K562 (cell line): Measurements from ENCODE around the gene TNPO2. TPM values are rescaled to one million over a fixed set of nuclear protein-coding genes. Genes with fewer than 3 reads are reported as not detected.

Experiments
- BMI1 ChIP-seq: fragments of 150-350 bp; IDR thresholded peaks from 2 replicates; pipeline ENCODE4 v1.6.1; 2014; ENCODE audit warnings: low read length
- DACH1 ChIP-seq: fragments of 450-650 bp; IDR thresholded peaks from 2 replicates; pipeline ENCODE4 v1.6.1; 2018; ENCODE audit not compliant: partially characterized antibody
- DNMT1 ChIP-seq: fragments of 450-650 bp; IDR thresholded peaks from 2 replicates; pipeline ENCODE4 v1.6.1; 2016; ENCODE audit warnings: antibody characterized with exemption, mild to moderate bottlenecking
- GABPB1 ChIP-seq: sonication (generic); formaldehyde crosslinking; IDR thresholded peaks from 2 replicates; pipeline ENCODE4 v1.8.0; 2022; ENCODE audit warnings: mild to moderate bottlenecking, missing genetic modification reagents
- GATAD2B ChIP-seq: fragments of 450-650 bp; IDR thresholded peaks from 2 replicates; pipeline ENCODE4 v1.6.1; 2017; ENCODE audit warnings: mild to moderate bottlenecking, borderline replicate concordance
- HMGN3 ChIP-seq: IDR thresholded peaks from 2 replicates; pipeline ENCODE4 v1.6.1; 2011; ENCODE audit warnings: borderline replicate concordance, low read depth, mild to moderate bottlenecking, mixed read lengths, low read length; ENCODE audit not compliant: insufficient read length; ENCODE audit errors: extremely low read depth
- LCOR ChIP-seq: sonication (generic); formaldehyde crosslinking; IDR thresholded peaks from 2 replicates; pipeline ENCODE4 v1.8.0; 2022; ENCODE audit warnings: mild to moderate bottlenecking, missing genetic modification reagents
- MECOM ChIP-seq: fragments of 250-450 bp; sonication (Bioruptor Pico); IDR thresholded peaks from 2 replicates; pipeline ENCODE4 v1.8.0; 2022; ENCODE audit warnings: inconsistent platforms
- NR2C2 ChIP-seq, 2 experiments: fragments of 200-800 bp in 1 of 2; sonication (Bioruptor generic) in 1 of 2; sonication (generic) in 1 of 2; formaldehyde crosslinking in 1 of 2; IDR thresholded peaks; 2 replicates each; pipeline versions ENCODE4 v1.6.1 to v1.8.0; 2016 to 2022; ENCODE audit warnings: mild to moderate bottlenecking in 1 of 2, missing compliant biosample characterization in 1 of 2, missing genetic modification characterization in 1 of 2, missing genetic modification reagents in 1 of 2
- PRPF4 ChIP-seq: fragments of 200-400 bp; formaldehyde crosslinking; IDR thresholded peaks from one replicate; pipeline ENCODE4 v1.6.1; 2017; ENCODE audit warnings: low read length, low read depth, mild to moderate bottlenecking; ENCODE audit not compliant: insufficient read depth, poor library complexity, severe bottlenecking
- TAF1 ChIP-seq: IDR thresholded peaks from 2 replicates; pipeline ENCODE4 v1.6.1; 2011; ENCODE audit warnings: mild to moderate bottlenecking, low read length, moderate library complexity; ENCODE audit not compliant: insufficient read depth, control insufficient read depth, severe bottlenecking; ENCODE audit errors: extremely low read depth
- YY1 ChIP-seq, 3 experiments: IDR thresholded peaks; 2 replicates each; pipeline ENCODE4 v1.6.1; 2011; ENCODE audit warnings: low read length in 2 of 3, mild to moderate bottlenecking in 2 of 3, moderate library complexity in 2 of 3, borderline replicate concordance in 1 of 3, control low read depth in 1 of 3, low read depth in 1 of 3; ENCODE audit not compliant: insufficient read depth in 3 of 3, insufficient replicate concordance in 2 of 3, control insufficient read depth in 1 of 3, insufficient read length in 1 of 3; ENCODE audit errors: extremely low read depth in 1 of 3
- ZBED1 ChIP-seq: IDR thresholded peaks from 2 replicates; pipeline ENCODE4 v1.6.1; 2014
- ZBTB7A ChIP-seq: IDR thresholded peaks from 2 replicates; pipeline ENCODE4 v1.6.1; 2011; ENCODE audit warnings: low read depth, mild to moderate bottlenecking, low read length, moderate library complexity, borderline replicate concordance; ENCODE audit not compliant: control insufficient read depth
- ZMIZ1 ChIP-seq, 2 experiments: fragments of 150-350 bp in 1 of 2; IDR thresholded peaks; 2 replicates each; pipeline ENCODE4 v1.6.1; 2012 to 2016; ENCODE audit warnings: low read depth in 2 of 2, low read length in 2 of 2, mild to moderate bottlenecking in 1 of 2, moderate library complexity in 1 of 2
- ZNF133 ChIP-seq: fragments of 250-450 bp; sonication (Bioruptor Pico); IDR thresholded peaks from 2 replicates; pipeline ENCODE4 v1.4.0; 2020; ENCODE audit warnings: mild to moderate bottlenecking
- ZNF197 ChIP-seq: fragments of 200-800 bp; sonication (Bioruptor generic); IDR thresholded peaks from 2 replicates; pipeline ENCODE4 v1.6.1; 2016; ENCODE audit warnings: low read depth, missing genetic modification characterization, missing compliant biosample characterization
- ZNF23 ChIP-seq: fragments of 250-450 bp; sonication (Bioruptor Pico); IDR thresholded peaks from 2 replicates; pipeline ENCODE4 v1.4.0; 2020; ENCODE audit warnings: mild to moderate bottlenecking
- ZNF398 ChIP-seq: fragments of 250-450 bp; sonication (Bioruptor Pico); IDR thresholded peaks from 2 replicates; pipeline ENCODE4 v1.8.0; 2021; ENCODE audit warnings: moderate library complexity, mild to moderate bottlenecking, inconsistent platforms
- ZSCAN29 ChIP-seq: fragments of 450-650 bp; IDR thresholded peaks from 2 replicates; pipeline ENCODE4 v1.6.1; 2017
- ZZZ3 ChIP-seq: fragments of 450-650 bp; IDR thresholded peaks from 2 replicates; pipeline ENCODE4 v1.6.1; 2016; ENCODE audit warnings: antibody characterized with exemption, mild to moderate bottlenecking, moderate library complexity
- polyA plus RNA-seq, 8 experiments: library from polyadenylated mRNA; depleted of rRNA in 4 of 8; stranded (reverse) in 5 of 8; unstranded in 3 of 8; fragments of >200 nt; fragmentation: Nextera tagmentation in 2 of 8; fragmentation: Illumina TruSeq in 1 of 8; extraction: Ambion mirVana in 2 of 8; extraction: Trizol in 1 of 8; gene quantifications; 2 replicates each; pipeline versions ENCODE4 v1.2.1 to v1.2.3, GENCODE V29; 2011 to 2014; ENCODE audit warnings: inconsistent platforms in 1 of 8, missing spikeins in 1 of 8
- total RNA-seq, 7 experiments: library from RNA; depleted of rRNA in 6 of 7; stranded (reverse); fragments of >200 nt in 6 of 7; fragmentation: Illumina TruSeq in 2 of 7; extraction: Trizol in 2 of 7; gene quantifications; 2 replicates each; pipeline versions ENCODE4 v1.2.1 to v1.2.3, GENCODE V29; 2011 to 2021; ENCODE audit warnings: low replicate concordance in 1 of 7

TNPO2 gene
- total and polyA plus RNA-seq, 9 of the 15 experiments (the other 6 are each of a cell fraction or from before 2014, with no cell fraction given): 6.0 to 126 (median 53.8) TPM

DNA sequence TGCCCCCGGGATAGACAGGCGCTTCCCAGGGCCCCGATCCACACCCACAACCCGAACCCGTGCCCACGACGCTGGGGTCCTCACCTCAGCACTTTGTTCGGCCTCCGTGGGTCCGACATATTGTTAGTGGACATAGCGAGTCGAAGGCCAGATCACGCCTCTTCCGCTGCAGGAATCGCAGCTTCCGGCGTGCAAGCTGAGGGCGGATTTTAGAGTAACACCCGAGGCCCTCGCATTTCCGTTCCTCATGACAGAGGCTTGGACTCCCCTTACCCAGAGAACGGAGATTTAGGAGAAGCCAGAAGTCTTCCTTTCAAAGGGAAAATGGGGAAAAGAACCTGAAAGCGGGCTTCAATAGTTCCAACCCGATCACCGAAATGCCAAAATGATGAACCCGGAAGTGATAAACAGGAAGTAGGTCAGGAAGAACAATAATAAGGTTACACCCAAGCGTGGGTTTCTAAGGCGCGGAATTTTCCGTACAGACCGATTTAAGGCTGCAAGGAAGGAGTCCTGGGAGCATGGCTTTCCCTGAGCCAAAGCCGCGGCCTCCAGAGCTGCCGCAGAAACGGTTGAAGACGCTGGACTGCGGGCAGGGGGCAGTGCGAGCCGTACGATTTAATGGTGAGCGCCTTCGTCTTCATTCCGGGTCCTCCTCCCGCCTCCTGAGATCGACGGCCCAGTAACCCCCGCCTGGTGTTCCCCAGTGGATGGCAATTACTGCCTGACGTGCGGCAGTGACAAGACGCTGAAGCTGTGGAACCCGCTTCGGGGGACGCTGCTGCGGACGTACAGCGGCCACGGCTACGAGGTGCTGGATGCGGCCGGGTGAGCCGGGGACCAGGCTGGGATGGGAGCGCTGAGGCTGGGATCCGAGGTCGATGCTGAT is 54.2 kb downstream of the TNPO2 start (continued):
- TF ChIP-seq NR2C2 (CRISPR knock-in tag; IDR thresholded peaks at IDR 0.05): peak; percentile 94
- peak; percentile 99 for TF ChIP-seq NR2C2 (tag; IDR thresholded peaks at IDR 0.05)
- TF ChIP-seq HMGN3: no peak
- TF ChIP-seq ZNF197 (CRISPR knock-in tag): no peak
- TF ChIP-seq ZNF398 (CRISPR knock-in tag): no peak
- no peak for TF ChIP-seq ZBED1
- peak; percentile 40; the same call in 1 of the 2 replicates for TF ChIP-seq ZBTB7A
- no peak; the same call in 1 of the 2 replicates for TF ChIP-seq ZSCAN29
- TF ChIP-seq DACH1: no peak
- peak; percentile 62; the same call in 1 of the 2 replicates for TF ChIP-seq LCOR (CRISPR knock-in tag)
- TF ChIP-seq ZNF23 (CRISPR knock-in tag): no peak
- no peak for TF ChIP-seq ZNF133 (CRISPR knock-in tag)
- peak; percentile 60 for TF ChIP-seq TAF1
- TF ChIP-seq ZZZ3: 0 out of 2 replicates have a peak, but pooled peaks have one; percentile 63
- no peak for TF ChIP-seq GATAD2B
- TF ChIP-seq DNMT1: peak; percentile 66; the same call in 1 of the 2 replicates
- TF ChIP-seq MECOM (CRISPR knock-in tag): no peak
- TF ChIP-seq YY1 (IDR thresholded peaks at IDR 0.05; ENCODE audit: borderline replicate concordance in 1 of 3, control insufficient read depth in 1 of 3, extremely low read depth in 1 of 3, insufficient read depth in 3 of 3, insufficient read length in 1 of 3, insufficient replicate concordance in 2 of 3, low read depth in 1 of 3, low read length in 2 of 3): peak in 2 of 3 experiments; percentile 44 to 77
- TF ChIP-seq ZMIZ1 (IDR thresholded peaks at IDR 0.05; ENCODE audit: low read depth in 2 of 2, low read length in 2 of 2): peak in 1 of 2 experiments; percentile 61; a peak in 1 of 4 replicates
- TF ChIP-seq PRPF4: no peak
- TF ChIP-seq BMI1: no peak
- peak; percentile 100 for TF ChIP-seq GABPB1 (CRISPR knock-in tag)
